Tibial artery (tissue), 4 donors: ENCODE measurements around the gene SNN.

Source experiments
- DNase-seq, 2 donors: peaks; one replicate each; pipeline ENCODE4 v3.0.0-alpha.2; 2019
- H3K27ac ChIP-seq, 2 donors: fragments of 200-600 bp; sonication (generic) in 1 of 2; 1 replicate in 1 of 2; 2 replicates in 1 of 2; pipeline ENCODE4 v1.5.1; 2018 to 2019; ENCODE audit warnings: mild to moderate bottlenecking in 1 of 2
- H3K27me3 ChIP-seq, 2 donors: fragments of 200-600 bp; sonication (generic) in 1 of 2; one replicate each; pipeline versions ENCODE4 v1.5.1 to v1.6.0; 2016 to 2019
- H3K36me3 ChIP-seq, 3 donors: fragments of 200-600 bp; sonication (generic) in 2 of 3; one replicate each; pipeline ENCODE4 v1.5.1; 2016 to 2019; ENCODE audit warnings: mild to moderate bottlenecking in 2 of 3
- H3K4me1 ChIP-seq, 4 donors: fragments of 200-600 bp; sonication (generic) in 2 of 4; 1 replicate in 3 of 4; 2 replicates in 1 of 4; pipeline ENCODE4 v1.5.1; 2016 to 2019
- H3K4me3 ChIP-seq, 2 donors: fragments of 200-600 bp; sonication (generic) in 1 of 2; 1 replicate in 1 of 2; 2 replicates in 1 of 2; pipeline ENCODE4 v1.5.1; 2018 to 2019; ENCODE audit warnings: mild to moderate bottlenecking in 2 of 2
- H3K9me3 ChIP-seq, 3 donors: fragments of 200-600 bp; sonication (generic) in 1 of 3; one replicate each; pipeline ENCODE4 v1.5.1; 2016 to 2019
- intact Hi-C: fragments of 100-400 bp; cut with DNase I; formaldehyde crosslinking; loops from one replicate; pipeline ENCODE4 v1.15.0; 2023; ENCODE audit warnings: low total_unique reads
- TF ChIP-seq, protein P1 (sequence below), 2 experiments: fragments of 200-600 bp in 1 of 2; fragments of 450-650 bp in 1 of 2; IDR thresholded peaks; one replicate each; pipeline ENCODE4 v1.5.1; 2017 to 2019; ENCODE audit warnings: antibody characterized with exemption in 2 of 2, mild to moderate bottlenecking in 1 of 2, moderate library complexity in 1 of 2

SNN gene

DNA sequence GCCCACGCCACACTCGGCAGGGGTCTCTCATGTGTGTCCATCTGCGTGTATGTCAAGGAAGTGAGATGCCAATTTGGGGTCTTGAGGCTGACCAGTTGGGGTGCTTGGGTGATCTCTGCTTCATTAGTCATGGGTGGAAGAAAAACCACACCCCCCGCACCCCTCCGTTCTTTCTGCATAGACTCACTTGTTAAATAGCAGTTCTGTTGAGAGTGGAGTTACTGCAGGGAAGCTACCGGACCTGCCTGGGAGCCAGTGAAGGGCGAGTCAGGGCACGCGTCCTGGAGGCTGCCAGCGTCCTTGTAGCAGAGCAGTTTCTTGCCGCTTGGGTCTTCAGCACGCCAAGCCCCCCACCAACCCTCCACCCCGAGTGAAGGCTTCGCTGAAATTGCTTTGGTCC lies 8.5 kb downstream of the SNN start:
- H3K4me3 ChIP-seq, result no peak overlapping the region
- intact Hi-C loops, result no loop called here
- H3K4me1 ChIP-seq, result peaks cover 0 to 66% (median 46%) of the 10 kb centered on the region in 4 donors
- TF ChIP-seq, protein P1, sequence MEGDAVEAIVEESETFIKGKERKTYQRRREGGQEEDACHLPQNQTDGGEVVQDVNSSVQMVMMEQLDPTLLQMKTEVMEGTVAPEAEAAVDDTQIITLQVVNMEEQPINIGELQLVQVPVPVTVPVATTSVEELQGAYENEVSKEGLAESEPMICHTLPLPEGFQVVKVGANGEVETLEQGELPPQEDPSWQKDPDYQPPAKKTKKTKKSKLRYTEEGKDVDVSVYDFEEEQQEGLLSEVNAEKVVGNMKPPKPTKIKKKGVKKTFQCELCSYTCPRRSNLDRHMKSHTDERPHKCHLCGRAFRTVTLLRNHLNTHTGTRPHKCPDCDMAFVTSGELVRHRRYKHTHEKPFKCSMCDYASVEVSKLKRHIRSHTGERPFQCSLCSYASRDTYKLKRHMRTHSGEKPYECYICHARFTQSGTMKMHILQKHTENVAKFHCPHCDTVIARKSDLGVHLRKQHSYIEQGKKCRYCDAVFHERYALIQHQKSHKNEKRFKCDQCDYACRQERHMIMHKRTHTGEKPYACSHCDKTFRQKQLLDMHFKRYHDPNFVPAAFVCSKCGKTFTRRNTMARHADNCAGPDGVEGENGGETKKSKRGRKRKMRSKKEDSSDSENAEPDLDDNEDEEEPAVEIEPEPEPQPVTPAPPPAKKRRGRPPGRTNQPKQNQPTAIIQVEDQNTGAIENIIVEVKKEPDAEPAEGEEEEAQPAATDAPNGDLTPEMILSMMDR (IDR thresholded peaks at IDR 0.05), result no peak
- peak overlapping the region in 1 of 2 donors; percentile 21 for H3K27ac ChIP-seq
- no peak for DNase-seq
- peaks cover 17 to 55% (median 43%) of the 10 kb centered on the region in 3 donors for H3K36me3 ChIP-seq
- no peaks in the 10 kb centered on the region for H3K9me3 ChIP-seq
- no peaks in the 10 kb centered on the region for H3K27me3 ChIP-seq

DNA sequence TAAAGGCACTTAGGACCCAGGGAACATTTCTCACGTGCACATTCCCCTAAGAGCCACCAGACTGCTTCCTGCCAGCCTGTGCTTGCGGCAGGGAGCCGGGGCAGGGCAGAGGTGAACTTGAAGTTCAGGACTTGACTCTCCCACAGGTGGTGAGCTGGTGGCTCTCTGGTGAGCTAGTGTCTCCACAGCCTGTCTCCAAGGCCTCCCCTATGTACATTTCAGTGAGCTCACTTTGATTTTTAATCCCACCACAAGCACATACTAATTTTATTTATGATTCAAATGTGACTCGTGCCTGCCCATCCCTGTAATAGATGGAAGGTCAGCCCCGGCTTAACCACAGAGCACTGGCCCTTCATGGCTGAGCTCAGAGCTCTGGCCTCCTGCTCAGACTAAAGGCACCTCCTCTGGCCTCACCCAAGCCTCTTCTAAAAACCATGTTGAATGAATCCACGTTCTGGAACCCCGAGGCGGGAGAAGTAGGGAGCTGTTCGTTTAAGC lies 9.2 kb downstream of the SNN start:
- DNase-seq, result no peak
- intact Hi-C loops, result no loop called here
- Histone ChIP-seq H3K27me3 (no peaks in the 10 kb centered on the region), H3K36me3 (peaks cover 17 to 55% (median 43%) of the 10 kb centered on the region in 3 donors), H3K4me3 (no peak overlapping the region), H3K9me3 (no peaks in the 10 kb centered on the region), H3K4me1 (peaks cover 0 to 66% (median 46%) of the 10 kb centered on the region in 4 donors), H3K27ac (peak overlapping the region; percentile 21 to 46)
- TF ChIP-seq, protein P1 (IDR thresholded peaks at IDR 0.05), result no peak

DNA sequence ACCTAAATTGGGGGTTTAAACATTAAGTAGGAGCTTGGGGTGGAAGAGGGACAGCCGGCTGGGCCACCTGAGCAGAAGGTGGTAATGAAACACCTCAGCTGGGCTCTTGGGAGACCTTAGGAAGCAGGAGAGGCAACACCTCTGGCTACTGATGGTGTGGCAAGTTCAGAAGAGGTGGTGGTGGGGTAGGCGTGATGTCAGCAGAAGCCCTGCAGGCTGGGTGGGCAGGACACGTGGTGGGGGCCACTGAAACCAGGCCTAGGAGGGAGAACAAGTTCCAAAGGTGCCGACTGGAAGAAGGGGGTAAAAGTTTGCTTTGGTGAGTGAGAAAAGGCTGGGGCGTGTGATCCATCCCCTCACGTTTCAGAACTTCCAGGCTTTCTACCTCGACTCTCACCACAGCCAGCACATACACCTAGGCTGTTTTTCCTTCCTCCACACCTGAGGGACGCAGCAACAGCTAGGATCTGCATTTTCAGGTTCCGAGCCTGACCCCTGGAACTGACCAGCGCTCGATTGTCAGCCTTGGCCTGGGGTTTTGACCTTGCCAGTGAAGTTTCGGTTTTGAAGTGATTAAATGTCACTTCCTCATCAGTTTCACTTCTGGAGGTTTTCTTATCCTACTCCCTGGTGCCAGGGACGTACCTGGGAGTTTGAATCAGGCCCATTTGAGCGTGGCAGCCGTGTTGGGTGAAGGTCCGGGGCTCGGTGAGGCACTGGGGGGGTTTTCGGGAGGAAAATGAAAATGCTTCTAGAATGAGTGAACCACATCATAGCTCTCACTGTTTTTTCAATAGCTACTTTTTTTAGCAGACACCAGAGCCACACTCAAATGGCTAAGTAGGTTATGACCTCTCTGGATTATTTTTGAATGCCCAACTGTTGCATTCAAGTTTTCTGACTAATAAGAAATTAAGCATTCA lies 10.0 kb downstream of the SNN start:
- Histone ChIP-seq H3K9me3 (no peaks in the 10 kb centered on the region), H3K4me3 (no peak overlapping the region), H3K27ac (peak overlapping the region; percentile 21 to 46), H3K27me3 (no peaks in the 10 kb centered on the region), H3K4me1 (peaks cover 0 to 59% (median 45%) of the 10 kb centered on the region in 4 donors), H3K36me3 (peaks cover 18 to 62% (median 47%) of the 10 kb centered on the region in 3 donors)
- intact Hi-C loops, result no loop called here
- TF ChIP-seq, protein P1 (IDR thresholded peaks at IDR 0.05), result no peak
- DNase-seq, result no peak

DNA sequence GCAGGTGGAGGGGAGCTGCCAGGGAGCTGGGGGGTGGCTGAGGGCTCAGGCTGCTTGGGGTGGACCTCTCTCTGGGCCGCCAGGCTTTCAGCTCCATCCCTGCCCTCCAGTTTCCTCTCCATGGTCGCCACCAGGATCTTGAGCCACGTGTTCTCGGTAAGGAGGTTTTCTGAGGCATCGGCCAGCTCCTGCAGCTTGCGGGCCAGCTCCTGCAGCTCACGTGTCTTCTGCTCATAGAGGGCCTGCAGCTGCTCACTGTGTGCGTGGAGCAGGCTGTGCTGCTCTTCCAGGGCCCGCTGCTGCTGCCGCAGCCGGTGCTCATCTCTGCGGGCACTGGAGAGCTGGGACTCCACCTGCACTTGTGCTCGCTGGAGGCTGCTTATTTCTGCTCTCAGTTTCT lies 11.0 kb downstream of the SNN start:
- H3K27me3 ChIP-seq, result no peaks in the 10 kb centered on the region
- DNase-seq, result no peak
- intact Hi-C loops, result no loop called here
- H3K9me3 ChIP-seq, result no peaks in the 10 kb centered on the region
- TF ChIP-seq, protein P1 (IDR thresholded peaks at IDR 0.05), result no peak
- peaks cover 0 to 49% (median 36%) of the 10 kb centered on the region in 4 donors for H3K4me1 ChIP-seq
- no peak overlapping the region for H3K4me3 ChIP-seq
- H3K27ac ChIP-seq, result no peak overlapping the region
- peaks cover 28 to 72% (median 57%) of the 10 kb centered on the region in 3 donors for H3K36me3 ChIP-seq

DNA sequence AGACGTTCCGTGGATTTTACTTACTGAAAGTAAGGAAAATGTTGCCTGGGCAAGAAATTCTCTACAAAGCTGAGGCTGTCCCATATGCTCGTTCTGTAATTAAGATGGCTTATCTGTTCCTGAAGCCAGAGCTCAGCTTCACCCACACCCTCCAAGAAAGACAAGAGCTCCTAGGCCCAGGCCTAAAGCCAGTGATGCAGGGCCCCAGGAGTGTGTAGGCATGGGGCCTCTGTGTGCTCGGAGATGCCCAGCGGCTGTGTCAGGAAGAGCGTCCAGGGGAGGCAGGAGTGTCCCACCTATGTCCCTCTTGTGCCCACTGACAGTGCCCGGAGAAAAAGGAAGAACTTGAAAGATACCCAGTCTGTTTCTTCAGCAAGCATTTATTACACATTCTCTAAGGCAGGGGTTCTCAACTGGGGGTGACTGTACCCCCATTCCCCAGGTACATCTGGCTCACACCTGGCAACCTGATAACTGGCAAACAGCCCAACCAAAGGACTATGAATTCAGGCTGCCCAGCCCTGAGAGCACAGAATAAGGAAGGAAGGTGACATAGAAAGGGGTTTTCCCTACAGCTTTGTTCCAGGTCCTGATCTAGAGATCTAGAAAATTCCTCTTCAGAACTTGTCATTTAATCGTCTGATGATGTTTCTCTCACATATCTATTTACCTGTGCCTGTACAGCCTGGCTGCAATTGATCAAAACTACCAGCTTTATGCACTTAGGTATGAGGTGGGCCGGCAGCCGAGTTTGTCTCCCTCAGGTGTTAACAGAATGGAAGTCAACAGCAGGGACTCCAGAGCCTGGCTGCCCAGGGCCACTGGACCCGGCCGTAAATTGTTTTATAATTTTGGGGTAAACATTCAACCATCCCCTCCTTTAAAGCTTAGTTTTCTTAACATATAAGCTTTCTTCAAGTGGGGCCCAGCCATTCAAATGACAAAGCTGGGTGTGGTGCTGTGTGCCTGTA lies 12.0 kb downstream of the SNN start:
- Histone ChIP-seq H3K4me1 (peaks cover 0 to 44% (median 29%) of the 10 kb centered on the region in 4 donors), H3K27ac (no peak overlapping the region), H3K27me3 (no peaks in the 10 kb centered on the region)

More for the DNA sequence above, 12.0 kb downstream of the SNN start:
- H3K36me3 ChIP-seq, result peaks cover 31 to 82% (median 67%) of the 10 kb centered on the region in 3 donors
- no peak overlapping the region for H3K4me3 ChIP-seq
- TF ChIP-seq, protein P1 (IDR thresholded peaks at IDR 0.05), result no peak
- no peak for DNase-seq
- H3K9me3 ChIP-seq, result no peaks in the 10 kb centered on the region
- intact Hi-C loops, result no loop called here
